Activated CD4-positive, alpha-beta T cell treated with anti-CD3 and anti-CD28 coated beads, Interleukin-2, amount 50 U/mL, for 16 hours (primary cell): ENCODE results near the gene USP47.

Source experiments
- DNase-seq: peaks from one replicate; pipeline ENCODE4 v3.0.0-alpha.2; 2020

Gene USP47

DNA sequence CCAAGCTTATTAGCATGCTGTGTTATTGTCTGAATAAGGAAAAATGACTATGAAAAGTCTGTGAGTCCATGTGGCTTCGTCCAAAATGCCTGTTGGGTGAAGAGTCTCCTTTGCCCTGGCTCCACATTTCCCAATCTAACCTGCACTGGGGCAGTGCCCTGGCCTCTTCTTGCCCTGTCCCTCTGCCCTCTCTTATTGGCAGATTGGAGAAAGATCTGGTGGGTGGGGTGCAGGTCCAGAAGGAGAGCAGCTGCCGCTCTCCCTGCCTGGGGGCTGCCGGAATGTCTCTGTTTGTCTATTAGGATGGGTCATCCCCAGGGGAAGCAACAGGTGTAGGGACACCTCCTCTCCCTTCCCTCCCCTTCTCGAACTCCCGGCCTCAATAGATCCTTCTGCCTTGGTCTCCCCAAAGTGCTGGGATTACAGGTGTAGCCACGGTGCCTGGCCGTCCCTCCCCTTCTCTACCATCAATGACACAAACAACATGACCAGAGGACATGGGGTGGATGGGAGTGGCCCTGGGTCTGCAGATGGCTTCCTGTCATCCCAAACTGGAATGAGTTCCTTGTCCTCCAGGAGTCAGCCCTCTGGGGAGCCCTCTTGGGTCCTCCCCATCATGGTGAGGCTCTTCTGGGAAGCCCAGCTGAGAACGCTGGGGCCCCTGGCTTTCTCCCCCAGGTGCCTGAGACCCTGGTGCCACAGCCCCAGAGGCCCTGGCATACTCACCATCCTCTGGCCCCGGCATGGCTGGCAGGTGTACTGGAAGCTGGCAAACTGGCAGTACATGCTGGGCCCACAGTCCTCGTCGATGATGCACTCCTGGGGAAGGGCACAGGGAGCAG is 126.1 kb downstream of the USP47 start:
- no peak for DNase-seq

DNA sequence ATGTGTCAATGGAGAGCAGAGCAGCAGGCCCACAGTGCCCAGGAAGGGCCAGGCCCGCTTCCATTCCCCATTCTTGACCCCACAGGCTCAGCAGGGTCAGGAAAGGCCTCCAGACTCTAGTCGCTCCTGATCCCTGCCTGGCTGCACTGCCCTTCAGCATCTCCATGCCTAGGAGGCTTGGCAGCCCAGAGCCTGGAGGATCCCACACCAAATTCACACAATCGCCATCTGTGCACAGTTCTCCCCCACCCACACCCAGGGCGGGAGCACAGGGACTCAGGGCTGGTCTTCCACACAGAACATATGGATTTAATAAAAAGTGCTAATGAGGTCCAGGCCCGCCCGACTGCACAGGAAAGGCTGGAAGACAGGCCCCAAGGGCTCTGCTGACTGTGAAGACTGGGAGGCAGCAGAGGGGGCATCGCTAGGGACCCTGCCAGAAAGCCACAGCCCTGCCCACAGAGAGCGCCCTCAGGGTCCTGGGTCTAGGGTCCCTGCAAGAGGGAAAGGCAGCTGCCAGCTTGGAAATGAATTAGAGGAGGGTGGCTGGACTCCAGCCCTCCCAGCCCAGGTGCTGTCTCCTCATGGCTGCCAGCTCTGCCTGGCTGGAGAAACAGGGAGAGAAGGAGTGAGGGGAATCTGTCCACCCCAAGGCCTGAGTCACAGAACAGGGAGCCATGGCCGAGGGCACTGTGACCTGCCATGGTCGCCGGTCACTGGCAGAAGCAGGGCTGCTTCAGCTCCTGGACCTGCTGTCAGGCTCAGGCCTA is 126.9 kb downstream of the USP47 start:
- DNase-seq = no peak

DNA sequence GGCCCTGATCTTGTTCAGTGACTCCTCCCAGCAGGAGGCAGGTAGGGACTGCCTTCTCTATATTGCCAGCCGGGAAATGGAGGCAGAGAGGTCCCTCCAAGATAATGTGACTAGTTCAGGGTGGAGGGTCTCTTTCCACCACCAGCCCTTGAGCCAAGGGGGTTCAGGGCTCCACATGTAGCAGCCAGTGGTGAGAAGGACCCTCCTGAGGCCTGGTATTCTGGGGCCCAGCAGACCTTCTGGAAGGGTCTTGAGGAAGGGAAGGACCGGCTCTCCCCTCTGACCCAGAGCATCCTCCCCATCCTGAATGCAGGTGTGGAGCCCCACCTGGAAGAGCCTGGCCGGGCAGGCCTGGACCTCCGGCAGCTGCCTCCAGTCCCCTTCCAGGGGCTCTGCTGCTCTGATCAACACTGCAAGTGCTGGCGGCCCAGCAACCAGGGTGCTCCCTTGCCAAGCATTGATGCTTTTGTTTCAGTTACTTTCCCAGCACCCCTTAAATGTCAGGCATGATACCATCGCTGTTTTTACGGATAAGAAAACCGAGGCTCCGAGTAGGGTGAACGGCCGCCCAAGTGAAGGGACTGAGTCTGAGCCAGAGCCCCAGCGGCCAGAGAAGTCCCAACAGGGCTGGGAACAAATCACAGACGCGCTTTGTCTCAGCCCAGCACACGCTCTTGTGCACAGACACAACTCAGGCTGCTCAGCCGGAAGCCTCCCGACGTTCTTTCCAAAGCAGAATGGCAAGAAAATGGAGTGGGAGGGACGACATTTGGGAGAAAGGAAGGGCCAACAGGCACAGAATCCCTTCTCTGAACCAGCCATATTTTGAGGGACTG is 127.8 kb downstream of the USP47 start:
- no peak for DNase-seq

- DNase-seq = no peak
Measured at GRCh38 chr11:11970556-11970955, 128.8 kb downstream of the USP47 start.

- DNase-seq = no peak
Measured at GRCh38 chr11:11971906-11972547, 130.3 kb downstream of the USP47 start.

DNA sequence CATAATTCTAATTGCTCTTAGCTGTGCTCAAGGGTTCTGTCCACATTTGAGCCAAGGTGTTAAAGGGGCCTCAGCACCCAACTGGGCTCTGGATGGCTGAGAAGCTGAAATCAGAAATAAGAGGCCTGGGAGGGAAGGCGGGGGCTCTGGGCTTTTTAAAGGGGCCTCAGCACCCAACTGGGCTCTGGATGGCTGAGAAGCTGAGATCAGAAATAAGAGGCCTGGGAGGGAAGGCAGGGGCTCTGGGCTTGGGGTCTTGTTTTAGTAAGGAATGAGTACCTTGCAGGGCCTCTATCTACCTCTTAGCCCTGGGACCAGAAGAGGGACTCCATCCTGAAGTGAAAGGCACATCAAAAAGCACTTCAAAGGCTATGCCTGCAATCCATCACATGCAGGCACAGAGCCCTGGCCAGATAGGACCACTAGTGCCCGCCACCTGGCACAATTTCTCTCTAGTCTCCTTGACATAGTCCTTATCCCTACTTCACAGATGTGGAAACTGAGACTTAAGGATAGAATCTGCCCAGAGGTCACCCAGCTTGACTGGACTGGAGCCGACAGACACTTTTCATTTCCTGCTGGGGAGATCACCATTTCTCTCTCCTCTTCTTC is 131.1 kb downstream of the USP47 start:
- no peak for DNase-seq

DNA sequence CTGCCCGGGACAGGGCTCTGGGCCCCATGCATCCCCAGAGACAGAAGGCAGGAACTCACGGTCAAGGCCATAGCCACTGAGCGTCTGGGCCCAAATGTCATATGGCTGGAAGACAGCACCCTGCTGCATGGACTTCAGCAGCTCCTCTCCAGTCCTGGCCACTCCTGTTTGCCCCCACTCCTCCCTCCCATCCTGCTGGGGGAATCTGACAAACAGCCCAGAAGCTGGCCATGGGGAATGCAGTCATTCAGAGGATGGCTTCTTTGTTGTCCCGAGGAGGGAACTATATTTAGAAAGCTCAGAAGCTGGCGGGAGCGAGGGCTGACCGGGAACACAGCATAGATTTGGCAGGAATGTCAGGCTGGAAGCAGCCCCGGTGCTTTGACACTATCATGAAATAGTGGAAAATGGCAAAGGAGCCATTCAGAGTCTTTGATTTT is 131.6 kb downstream of the USP47 start:
- DNase-seq = no peak

DNA sequence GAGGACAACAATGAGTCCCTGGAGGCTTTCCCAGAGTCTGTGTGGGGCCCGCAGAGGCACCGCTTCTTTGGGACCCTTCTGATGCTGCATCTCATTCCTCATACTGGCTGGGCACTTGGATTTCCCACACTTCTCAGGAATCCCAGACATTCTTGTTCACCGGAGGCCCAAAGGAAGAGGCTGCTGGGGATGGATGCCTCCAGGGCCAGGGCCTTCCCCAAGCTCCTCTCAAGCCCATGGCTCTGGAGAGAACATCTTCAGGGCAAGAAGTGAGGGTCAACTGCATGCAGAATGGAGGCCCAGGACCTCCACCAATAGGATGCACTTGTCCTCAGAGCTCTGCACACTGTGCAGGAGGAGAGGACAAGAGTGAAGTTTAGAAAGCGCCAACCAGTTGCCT is 132.1 kb downstream of the USP47 start:
- no peak for DNase-seq

DNA sequence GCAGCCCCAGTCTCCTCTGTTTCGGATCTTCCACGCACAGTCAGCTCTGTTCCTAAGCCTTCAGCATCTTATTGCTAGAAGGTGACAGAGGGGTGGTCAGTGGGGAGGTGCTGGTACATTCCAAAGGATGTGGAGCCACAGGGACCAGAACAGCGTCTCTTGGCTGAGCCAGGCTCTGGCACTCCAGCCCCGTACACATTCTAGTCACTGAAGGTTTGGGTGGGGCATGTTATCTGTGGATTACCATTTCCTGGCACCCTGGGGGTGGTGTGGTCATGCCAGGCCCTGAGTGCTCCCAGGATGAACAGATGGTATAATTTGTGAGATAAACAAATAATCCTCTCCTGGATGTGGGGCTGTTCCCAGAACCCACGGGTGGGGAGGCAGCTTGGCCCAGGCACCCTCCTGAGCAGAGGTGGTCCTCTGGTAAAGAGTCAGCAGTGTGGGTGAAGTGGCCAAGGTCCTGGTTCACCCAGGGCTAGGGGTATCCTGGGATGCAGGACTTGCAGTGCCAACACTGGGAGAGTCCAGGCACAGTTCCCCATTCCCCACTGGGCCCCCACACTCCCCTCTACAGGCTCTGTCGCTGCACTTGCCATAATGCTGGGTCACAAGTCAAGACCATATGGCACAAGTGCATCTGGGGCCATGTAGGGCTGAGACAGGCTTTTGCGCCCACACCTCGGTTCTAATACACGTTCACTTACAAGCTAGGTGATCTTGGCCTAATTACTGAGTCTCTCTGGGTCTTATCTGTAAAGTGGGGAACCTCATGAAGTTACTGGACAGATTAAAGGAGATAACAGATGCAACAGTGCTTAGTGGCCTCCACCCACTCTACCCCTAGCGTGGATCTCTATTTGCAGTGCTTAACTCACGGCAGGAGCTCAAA is 133.7 kb downstream of the USP47 start:
- no peak for DNase-seq

- DNase-seq = no peak
Measured at GRCh38 chr11:11976481-11977127, 134.8 kb downstream of the USP47 start.

DNA sequence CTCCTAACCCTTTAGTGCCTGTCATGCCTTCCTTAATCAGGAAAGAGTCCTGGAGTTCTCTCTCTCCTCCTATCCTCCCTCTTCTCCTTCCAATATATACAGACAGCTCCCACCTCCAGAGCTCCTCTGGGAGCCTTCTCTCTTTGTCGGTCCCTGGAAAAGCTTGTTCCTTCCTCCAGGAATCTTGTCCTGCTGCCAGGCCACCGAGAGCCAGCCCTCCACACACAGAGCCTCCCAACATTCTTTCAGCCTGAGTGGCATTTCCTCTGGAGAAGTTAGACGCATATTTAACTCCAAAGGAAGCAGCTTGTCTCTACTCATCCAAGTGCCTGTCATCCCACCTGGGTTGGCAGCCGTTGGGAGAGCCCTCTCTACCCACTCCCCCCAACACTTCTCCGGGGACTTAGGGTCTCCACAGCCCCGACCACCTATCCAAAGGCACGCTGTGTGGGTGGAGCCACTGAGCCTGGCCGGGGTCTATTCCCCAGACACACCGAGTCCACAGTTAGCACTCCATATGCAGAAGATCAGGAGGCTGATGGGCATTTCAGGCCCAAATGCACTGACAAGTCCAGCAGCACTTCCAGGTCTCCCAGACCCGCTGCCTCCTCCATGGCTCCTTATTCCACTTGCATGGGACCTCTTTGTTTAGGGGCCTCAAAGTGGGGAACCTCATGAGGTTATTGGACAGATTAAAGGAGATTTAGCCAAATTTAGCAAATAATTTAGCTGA is 135.6 kb downstream of the USP47 start:
- DNase-seq = no peak

DNA sequence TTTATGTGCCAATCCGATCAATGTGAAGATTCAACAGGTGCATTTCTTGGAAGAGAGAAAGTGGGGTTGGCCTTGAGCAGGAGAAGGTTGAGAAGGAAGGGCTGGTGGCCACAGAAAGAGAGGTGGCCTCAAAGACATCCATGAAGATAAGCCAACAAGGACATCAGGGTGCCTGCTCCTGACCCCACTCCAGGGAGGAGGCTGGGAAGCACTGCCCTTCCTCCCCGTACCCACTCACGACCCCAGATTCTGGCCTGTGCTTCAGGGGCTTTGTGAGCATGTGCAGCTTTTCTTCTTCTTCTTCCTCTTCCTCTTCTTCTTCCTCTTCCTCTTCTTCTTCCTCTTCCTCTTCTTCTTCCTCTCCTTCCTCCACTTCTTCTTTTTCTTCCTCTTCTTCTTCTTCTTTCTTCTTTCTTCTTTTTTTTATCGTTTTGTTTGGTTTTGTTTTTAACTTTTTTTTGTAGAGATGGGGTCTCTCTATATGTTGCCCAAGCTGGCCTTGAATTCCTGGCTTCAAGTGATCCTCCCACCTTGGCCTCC is 136.4 kb downstream of the USP47 start:
- DNase-seq = no peak

DNA sequence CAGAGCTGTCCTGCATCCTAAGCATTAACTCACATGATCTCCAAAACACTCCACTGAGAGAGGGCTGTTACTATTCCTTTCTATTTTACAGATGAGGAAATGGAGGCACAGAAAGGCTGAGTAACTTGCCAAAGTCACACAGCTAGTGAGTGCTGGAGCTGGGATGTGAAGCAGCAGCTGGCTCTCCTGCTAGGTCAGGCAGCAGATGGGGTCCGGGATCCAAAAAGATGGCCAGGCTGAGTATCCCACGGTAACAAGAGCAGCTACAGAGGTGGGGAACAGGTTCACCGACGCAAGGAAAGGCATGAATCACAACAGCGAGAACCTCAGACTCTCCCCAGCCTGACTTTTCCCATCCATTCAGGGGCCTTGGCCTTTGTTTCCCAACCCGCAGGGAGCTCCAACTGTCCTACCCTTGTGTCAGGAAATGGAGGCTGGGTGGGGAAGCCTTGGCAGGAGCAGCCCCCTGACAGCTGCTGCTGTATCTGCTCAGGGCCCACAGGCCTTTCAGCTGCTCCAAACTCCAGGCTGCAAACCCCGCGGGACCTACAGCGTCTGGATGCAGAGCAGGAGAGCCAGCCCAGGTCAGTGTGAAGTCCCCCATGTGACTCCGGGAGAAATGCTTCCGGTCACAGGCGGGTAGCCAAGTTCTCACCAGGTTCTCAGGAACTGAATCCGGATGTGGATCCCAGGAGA is 137.2 kb downstream of the USP47 start:
- DNase-seq = no peak

DNA sequence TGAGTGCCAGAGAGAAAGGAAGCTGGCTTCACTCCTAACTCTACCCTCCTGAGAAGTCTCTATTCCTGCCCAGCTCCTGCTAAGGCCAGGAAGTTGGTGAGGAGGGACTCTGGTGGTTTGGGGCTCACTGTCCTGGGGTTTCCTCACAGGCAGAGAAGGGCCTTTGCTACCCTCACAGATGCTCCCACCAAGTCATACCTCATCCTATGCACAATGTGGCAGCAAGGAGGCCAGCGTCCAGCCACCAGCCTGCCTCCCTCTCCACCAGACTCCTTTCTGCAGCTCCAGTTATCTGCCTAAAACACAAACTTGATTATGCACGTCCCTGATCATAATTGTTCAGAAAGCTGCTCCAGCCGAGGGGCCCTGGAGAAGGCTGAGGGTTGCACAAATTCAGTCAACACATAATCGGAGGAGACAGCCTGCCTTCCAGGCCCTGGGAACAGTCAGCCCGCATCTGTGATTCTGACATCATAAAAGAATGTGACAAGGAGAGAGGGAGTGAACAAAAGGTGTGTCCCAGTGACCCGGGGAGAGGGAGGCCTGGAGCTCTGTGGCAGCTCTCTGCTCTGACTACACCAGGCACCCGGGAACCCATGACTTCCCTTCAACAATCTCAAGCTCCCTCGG is 137.8 kb downstream of the USP47 start:
- DNase-seq = no peak

GRCh38 chr11:11980200-11980599 is 138.4 kb downstream of the USP47 start:
- no peak for DNase-seq

DNA sequence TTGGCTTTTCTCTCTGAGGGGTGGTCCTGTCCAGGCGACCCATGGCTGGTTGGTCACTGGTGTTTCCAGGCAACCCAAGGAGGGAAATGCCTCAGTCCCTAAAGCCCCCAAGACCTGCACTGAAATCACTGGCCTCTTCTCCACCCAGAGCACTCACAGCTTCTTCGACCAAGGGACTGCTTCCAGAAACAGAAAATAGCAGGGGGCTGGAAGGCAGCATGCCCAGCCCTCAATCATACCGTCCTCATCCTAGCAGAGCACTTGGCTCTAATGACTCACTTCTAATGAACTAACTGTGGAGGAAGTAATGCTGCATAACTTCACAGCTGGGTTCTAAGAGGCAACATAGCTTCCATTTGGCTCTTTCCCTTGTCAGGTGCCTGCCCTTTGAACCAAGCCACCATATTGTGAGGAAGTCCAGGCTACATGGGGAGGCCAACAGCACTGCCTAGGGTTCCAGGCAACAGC is 139.1 kb downstream of the USP47 start:
- DNase-seq = no peak

- DNase-seq = no peak
Measured at GRCh38 chr11:11981364-11981763, 139.6 kb downstream of the USP47 start.

GRCh38 chr11:11981840-11982239 is 140.1 kb downstream of the USP47 start:
- no peak for DNase-seq
